SU-DHL-6 (cell line): ENCODE results near the gene TRAPPC3L.

Source experiments
- H2AFZ ChIP-seq: fragments of 200-600 bp; sonication (generic); 2 replicates; pipeline ENCODE4 v1.6.1; 2014; ENCODE audit warnings: low read depth, mild to moderate bottlenecking, moderate library complexity, mixed read lengths, antibody characterized with exemption, low read length; ENCODE audit not compliant: severe bottlenecking
- H3F3A ChIP-seq: fragments of 200-600 bp; shearing (Covaris generic); 2 replicates; pipeline ENCODE4 v1.6.0; 2016; ENCODE audit warnings: antibody characterized with exemption, mild to moderate bottlenecking; ENCODE audit not compliant: insufficient read depth
- H3K27ac ChIP-seq: fragments of 200-600 bp; sonication (generic); 2 replicates; pipeline ENCODE4 v1.5.1; 2016; ENCODE audit warnings: low read depth, mild to moderate bottlenecking, low read length, moderate library complexity, mixed read lengths
- H3K27me3 ChIP-seq: fragments of 200-600 bp; sonication (generic), shearing (Covaris generic); 2 replicates; pipeline ENCODE4 v1.6.0; 2014; ENCODE audit warnings: mild to moderate bottlenecking, low read length
- H3K36me3 ChIP-seq: fragments of 200-600 bp; sonication (generic); 2 replicates; pipeline ENCODE4 v1.6.1; 2014; ENCODE audit warnings: mild to moderate bottlenecking, low read length, mixed read lengths
- H3K4me2 ChIP-seq: fragments of 300-600, 200-600 bp; shearing (Covaris generic), sonication (generic); 2 replicates; pipeline ENCODE4 v1.6.0; 2014; ENCODE audit warnings: low read length, low read depth, mild to moderate bottlenecking; ENCODE audit not compliant: poor library complexity, severe bottlenecking
- H3K4me3 ChIP-seq: fragments of 200-600 bp; sonication (generic); 2 replicates; pipeline ENCODE4 v1.5.1; 2014; ENCODE audit warnings: antibody characterized with exemption, low read length, mild to moderate bottlenecking, mixed read lengths; ENCODE audit not compliant: insufficient read depth, poor library complexity, severe bottlenecking
- H3K79me2 ChIP-seq: fragments of 200-600 bp; sonication (generic); 2 replicates; pipeline ENCODE4 v1.6.1; 2014; ENCODE audit warnings: mild to moderate bottlenecking, low read length, moderate library complexity; ENCODE audit not compliant: insufficient read depth
- H3K9ac ChIP-seq: fragments of 200-600 bp; sonication (generic); 2 replicates; pipeline ENCODE4 v1.7.0; 2014; ENCODE audit warnings: mild to moderate bottlenecking, low read length
- H3K9me2 ChIP-seq: fragments of 200-600 bp; sonication (generic); replicated peaks from 2 replicates; pipeline ENCODE4 v1.6.1; 2014; ENCODE audit warnings: low read length; ENCODE audit not compliant: insufficient read depth
- H3K9me3 ChIP-seq: fragments of 200-600 bp; sonication (generic); 2 replicates; pipeline ENCODE4 v1.6.1; 2014; ENCODE audit warnings: low read length, mixed read lengths; ENCODE audit not compliant: insufficient read depth
- H4K20me1 ChIP-seq: fragments of 200-600 bp; sonication (generic); 2 replicates; pipeline ENCODE4 v1.6.1; 2014; ENCODE audit warnings: low read depth, mild to moderate bottlenecking, antibody characterized with exemption, low read length, moderate library complexity, mixed read lengths
- CTCF ChIP-seq: fragments of 200-600 bp; sonication (generic); IDR thresholded peaks from one replicate; pipeline ENCODE4 v1.5.1; 2017; ENCODE audit warnings: antibody characterized with exemption, mild to moderate bottlenecking, low read length, moderate library complexity; ENCODE audit not compliant: insufficient read depth, poor library complexity, severe bottlenecking
- EZH2phosphoT487 ChIP-seq: fragments of 200-600 bp; sonication (generic), shearing (Covaris generic); conservative IDR thresholded peaks from 2 replicates; pipeline ENCODE4 v1.6.1; 2018; ENCODE audit warnings: mild to moderate bottlenecking, antibody characterized with exemption, low read length, moderate library complexity, mixed read lengths

TRAPPC3L gene

GRCh38 chr6:116475141-116475540 lies 70.3 kb downstream of the TRAPPC3L start:
- no peak overlapping the region for H3K4me2 ChIP-seq
- H3K27me3 ChIP-seq, result no peaks in the 10 kb centered on the region
- H3K9ac ChIP-seq, result no peak overlapping the region
- no peak overlapping the region for H3K4me3 ChIP-seq
- no peaks in the 10 kb centered on the region for H4K20me1 ChIP-seq
- no peaks in the 10 kb centered on the region for H3K79me2 ChIP-seq
- H3K9me2 ChIP-seq, result no peaks in the 10 kb centered on the region
- H3F3A ChIP-seq, result no peaks in the 10 kb centered on the region
- TF ChIP-seq CTCF (no peak), EZH2phosphoT487 (no peak)
- no peaks in the 10 kb centered on the region for H3K9me3 ChIP-seq
- no peak overlapping the region for H3K27ac ChIP-seq
- no peak overlapping the region for H2AFZ ChIP-seq
- H3K36me3 ChIP-seq, result no peaks in the 10 kb centered on the region

- no peak overlapping the region for H2AFZ ChIP-seq
- H3K79me2 ChIP-seq, result no peaks in the 10 kb centered on the region
- no peaks in the 10 kb centered on the region for H3K27me3 ChIP-seq
- H3K4me3 ChIP-seq, result no peak overlapping the region
- H3K4me2 ChIP-seq, result no peak overlapping the region
- no peaks in the 10 kb centered on the region for H3F3A ChIP-seq
- H3K27ac ChIP-seq, result no peak overlapping the region
- TF ChIP-seq EZH2phosphoT487 (no peak), CTCF (no peak)
- H3K36me3 ChIP-seq, result no peaks in the 10 kb centered on the region
- H3K9me2 ChIP-seq, result no peaks in the 10 kb centered on the region
- no peaks in the 10 kb centered on the region for H4K20me1 ChIP-seq
- no peak overlapping the region for H3K9ac ChIP-seq
- no peaks in the 10 kb centered on the region for H3K9me3 ChIP-seq
Measured at GRCh38 chr6:116472706-116473105, 72.8 kb downstream of the TRAPPC3L start.

GRCh38 chr6:116471531-116471930 lies 74.0 kb downstream of the TRAPPC3L start:
- Histone ChIP-seq H3K27me3 (no peaks in the 10 kb centered on the region), H3K9me2 (no peaks in the 10 kb centered on the region), H3F3A (no peaks in the 10 kb centered on the region), H3K79me2 (no peaks in the 10 kb centered on the region), H3K9ac (no peak overlapping the region), H2AFZ (no peak overlapping the region), H3K4me3 (no peak overlapping the region), H3K9me3 (no peaks in the 10 kb centered on the region), H3K4me2 (no peak overlapping the region), H3K27ac (no peak overlapping the region), H3K36me3 (no peaks in the 10 kb centered on the region), H4K20me1 (no peaks in the 10 kb centered on the region)
- TF ChIP-seq CTCF (no peak), EZH2phosphoT487 (no peak)

- Histone ChIP-seq H3K9ac (no peak overlapping the region), H3K36me3 (no peaks in the 10 kb centered on the region), H3K9me2 (no peaks in the 10 kb centered on the region), H4K20me1 (no peaks in the 10 kb centered on the region), H3K27me3 (no peaks in the 10 kb centered on the region), H3K79me2 (no peaks in the 10 kb centered on the region), H3K9me3 (no peaks in the 10 kb centered on the region), H3K4me3 (no peak overlapping the region), H3F3A (no peaks in the 10 kb centered on the region), H2AFZ (no peak overlapping the region), H3K4me2 (no peak overlapping the region), H3K27ac (no peak overlapping the region)
- no peak for TF ChIP-seq EZH2phosphoT487
- no peak for TF ChIP-seq CTCF
Measured at GRCh38 chr6:116468293-116468692, 77.2 kb downstream of the TRAPPC3L start.
